GM23248 (cell line): ENCODE data around the gene TMPRSS11A. TPM values are rescaled to one million over a fixed set of nuclear protein-coding genes. Genes with fewer than 3 reads are reported as not detected.

Experiments
- DNase-seq: peaks from one replicate; pipeline ENCODE4 v3.0.0-alpha.2; 2015
- H2AFZ ChIP-seq: fragments of 200-600 bp; sonication (generic); 2 replicates; pipeline ENCODE4 v1.6.1; 2016; ENCODE audit warnings: antibody characterized with exemption
- H3F3A ChIP-seq: fragments of 200-600 bp; sonication (generic); 2 replicates; pipeline ENCODE4 v1.6.1; 2016; ENCODE audit warnings: mild to moderate bottlenecking, antibody characterized with exemption, mixed run types; ENCODE audit not compliant: insufficient read depth
- H3K27ac ChIP-seq: fragments of 200-600 bp; sonication (generic); 2 replicates; pipeline ENCODE4 v1.5.1; 2016; ENCODE audit warnings: mild to moderate bottlenecking
- H3K27me3 ChIP-seq: fragments of 200-600 bp; sonication (generic); replicated peaks from 2 replicates; pipeline ENCODE4 v1.6.1; 2016; ENCODE audit warnings: mild to moderate bottlenecking; ENCODE audit not compliant: insufficient read depth
- H3K36me3 ChIP-seq: fragments of 200-600 bp; sonication (generic); 2 replicates; pipeline ENCODE4 v1.6.1; 2016; ENCODE audit warnings: low read depth, mild to moderate bottlenecking
- H3K4me1 ChIP-seq: fragments of 200-600 bp; sonication (generic); 2 replicates; pipeline ENCODE4 v1.6.1; 2016; ENCODE audit warnings: mild to moderate bottlenecking; ENCODE audit not compliant: insufficient read depth
- H3K4me2 ChIP-seq: fragments of 200-600 bp; sonication (generic); one replicate; pipeline ENCODE4 v1.6.1; 2016; ENCODE audit warnings: mild to moderate bottlenecking; ENCODE audit not compliant: unreplicated experiment
- H3K4me3 ChIP-seq: fragments of 200-600 bp; sonication (generic); 2 replicates; pipeline ENCODE4 v1.5.1; 2016; ENCODE audit warnings: mild to moderate bottlenecking
- H3K79me2 ChIP-seq: fragments of 200-600 bp; sonication (generic); 2 replicates; pipeline ENCODE4 v1.6.1; 2016; ENCODE audit warnings: mild to moderate bottlenecking; ENCODE audit not compliant: insufficient read depth
- H3K9ac ChIP-seq: fragments of 200-600 bp; sonication (generic); 2 replicates; pipeline ENCODE4 v1.6.1; 2016; ENCODE audit warnings: mild to moderate bottlenecking
- H3K9me2 ChIP-seq: fragments of 200-600 bp; sonication (generic); 2 replicates; pipeline ENCODE4 v1.6.1; 2016; ENCODE audit warnings: mixed run types, mild to moderate bottlenecking, moderate library complexity; ENCODE audit not compliant: insufficient read depth
- H3K9me3 ChIP-seq: fragments of 200-600 bp; sonication (generic); one replicate; pipeline ENCODE4 v1.6.1; 2017; ENCODE audit warnings: low read depth
- H4K20me1 ChIP-seq: fragments of 200-600 bp; sonication (generic); 2 replicates; pipeline ENCODE4 v1.6.0; 2016; ENCODE audit not compliant: insufficient read depth
- EZH2 ChIP-seq: fragments of 200-600 bp; sonication (generic); IDR thresholded peaks from 2 replicates; pipeline ENCODE4 v1.6.1; 2018; ENCODE audit warnings: antibody characterized with exemption, mild to moderate bottlenecking; ENCODE audit not compliant: insufficient read depth, poor library complexity, severe bottlenecking
- EZH2phosphoT487 ChIP-seq: fragments of 200-600 bp; sonication (generic); IDR thresholded peaks from 2 replicates; pipeline ENCODE4 v1.6.1; 2018; ENCODE audit warnings: antibody characterized with exemption, moderate library complexity, mild to moderate bottlenecking, low read depth; ENCODE audit not compliant: insufficient read depth
- WGBS, 2 experiments: methylation state at CpG; one replicate each; pipeline ENCODE4 v1.1.6; 2015 to 2017; ENCODE audit warnings: low lambda C conversion rate in 2 of 2, low coverage in 1 of 2; ENCODE audit errors: missing lambda C conversion rate in 2 of 2; 5-methylcytosine and 5-hydroxymethylcytosine counted together
- in situ Hi-C: fragments of 300-500 bp; cut with MboI; formaldehyde crosslinking; loops from 2 replicates; pipeline ENCODE4 v1.15.0; 2020
- polyA plus RNA-seq: library from polyadenylated mRNA; unstranded; fragments of >200 nt; fragmentation: Nextera tagmentation; extraction: Ambion mirVana; gene quantifications from 2 replicates; pipeline ENCODE4 v1.2.1, GENCODE V29; 2016
- total RNA-seq: library from RNA; depleted of rRNA; stranded (reverse); fragments of >200 nt; shearing (Covaris generic); gene quantifications from 2 replicates; pipeline ENCODE4 v1.2.3, GENCODE V29; 2014

The TMPRSS11A gene
- total and polyA plus RNA-seq, 2 experiments from 2014 or later, result not detected

DNA sequence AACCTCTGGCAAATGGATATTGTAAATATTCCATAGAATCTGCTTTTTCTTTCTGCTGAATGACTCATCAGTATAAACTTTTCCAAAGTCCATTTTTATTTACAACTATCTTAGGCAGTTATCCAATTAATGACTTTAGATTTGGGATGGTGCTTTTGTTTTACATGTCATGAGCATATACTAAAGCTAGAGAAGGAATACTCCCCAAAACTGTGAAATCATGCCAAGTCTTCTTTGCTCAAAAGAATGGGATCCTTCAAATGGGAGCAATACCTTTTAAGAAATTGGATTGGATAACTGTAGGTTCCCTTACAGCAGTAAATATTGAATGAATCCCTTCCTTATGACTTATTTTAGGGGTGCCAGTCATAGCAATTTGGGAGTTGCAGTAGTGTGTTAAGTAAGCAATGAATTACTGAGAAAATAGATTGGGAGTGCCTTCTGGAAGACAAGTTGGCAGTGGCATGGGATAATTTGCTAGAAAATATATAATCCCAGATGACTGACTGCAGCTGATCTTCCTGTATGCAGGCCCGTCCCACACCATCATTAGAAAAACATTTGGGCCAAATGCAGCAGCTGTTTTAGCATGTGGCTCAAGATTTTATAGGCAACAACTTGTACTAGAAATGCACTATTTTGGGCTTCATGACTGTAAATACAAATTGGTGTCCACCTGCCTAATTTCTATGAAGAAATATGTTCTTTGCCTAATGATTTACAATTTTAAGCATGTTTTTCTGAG, 82.3 kb downstream of the TMPRSS11A start:
- Histone ChIP-seq H3K79me2 (no peaks in the 10 kb centered on the region), H3K27ac (no peak overlapping the region), H3K4me2 (no peak overlapping the region), H3K36me3 (no peaks in the 10 kb centered on the region), H3K27me3 (no peaks in the 10 kb centered on the region), H4K20me1 (no peaks in the 10 kb centered on the region), H3K9me3 (no peaks in the 10 kb centered on the region), H3K9me2 (no peaks in the 10 kb centered on the region), H3K4me3 (no peak overlapping the region), H3K9ac (no peak overlapping the region), H3K4me1 (peaks cover 13% of the 10 kb centered on the region), H2AFZ (no peak overlapping the region), H3F3A (peaks cover 5% of the 10 kb centered on the region)
- 23 to 37% methylated on average over 1 of the region's 1 CpG for WGBS, 2 experiments
- DNase-seq, result no peak
- TF ChIP-seq EZH2, result no peak
- in situ Hi-C loops, result loop anchor here (25.0 kb wide), 1 partner anchor 481 kb away; the partner anchor contains the start of gene YTHDC1

DNA sequence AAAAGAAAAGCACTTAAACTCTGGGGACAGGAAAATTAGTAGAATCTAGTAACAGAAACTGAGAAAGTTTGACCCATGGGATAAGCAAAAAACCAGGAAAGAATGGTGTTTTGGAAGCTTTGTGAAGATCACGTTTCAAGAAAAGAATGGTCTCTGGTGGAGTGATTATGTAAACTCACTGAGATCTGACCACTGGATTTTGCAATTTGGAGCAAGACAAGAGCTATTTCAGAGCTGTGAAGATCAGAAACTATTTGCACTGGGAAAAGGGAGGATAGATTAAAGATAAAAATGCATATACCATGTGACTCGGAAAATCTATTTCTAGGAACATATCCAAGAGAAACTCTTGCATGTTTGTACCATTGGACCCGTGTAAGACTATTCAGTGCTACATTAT, 83.8 kb downstream of the TMPRSS11A start:
- no peaks in the 10 kb centered on the region for H3K79me2 ChIP-seq
- no peak overlapping the region for H2AFZ ChIP-seq
- H3K9me3 ChIP-seq, result no peaks in the 10 kb centered on the region
- H3K27me3 ChIP-seq, result no peaks in the 10 kb centered on the region
- no peaks in the 10 kb centered on the region for H4K20me1 ChIP-seq
- TF ChIP-seq EZH2 (no peak), EZH2phosphoT487 (no peak)
- H3K4me1 ChIP-seq, result peaks cover 1% of the 10 kb centered on the region; the same call in 1 of the 2 replicates
- WGBS, 2 experiments, result 90 to 92% methylated on average over 3 of the region's 3 CpGs
- H3K4me2 ChIP-seq, result no peak overlapping the region
- DNase-seq, result no peak
- no peaks in the 10 kb centered on the region for H3K36me3 ChIP-seq
- in situ Hi-C loops, result loop anchor here (10.0 to 25.0 kb wide), 2 partner anchors 285 to 483 kb away; partner anchors contain the start of gene YTHDC1
- H3F3A ChIP-seq, result no peaks in the 10 kb centered on the region
- H3K27ac ChIP-seq, result no peak overlapping the region
- H3K4me3 ChIP-seq, result no peak overlapping the region
- H3K9me2 ChIP-seq, result no peaks in the 10 kb centered on the region
- H3K9ac ChIP-seq, result no peak overlapping the region

DNA sequence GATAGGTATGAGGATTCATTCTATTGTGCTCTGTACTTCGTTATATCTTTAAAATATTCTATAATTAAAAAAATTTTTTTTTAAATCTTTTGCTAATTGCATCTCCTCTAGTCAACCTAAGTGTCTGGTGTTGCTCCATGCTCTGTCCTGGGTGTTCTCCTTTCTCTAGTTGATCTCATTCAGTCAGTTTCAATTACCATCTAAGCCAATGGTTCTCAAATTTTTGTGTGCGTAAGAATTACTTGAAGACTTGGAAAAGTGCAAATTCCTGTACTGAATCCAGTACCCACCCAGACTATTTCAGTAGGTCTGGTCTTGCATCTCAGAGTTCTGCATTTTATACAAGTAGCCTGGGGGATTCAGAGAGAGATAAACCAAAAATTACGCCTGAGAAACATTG, 86.2 kb downstream of the TMPRSS11A start:
- 94 to 96% methylated on average over 3 of the region's 3 CpGs for WGBS, 2 experiments
- H3K4me1 ChIP-seq, result peaks cover 9% of the 10 kb centered on the region; the same call in 1 of the 2 replicates
- no peak overlapping the region for H3K9ac ChIP-seq
- H3K36me3 ChIP-seq, result no peaks in the 10 kb centered on the region
- no peaks in the 10 kb centered on the region for H3K9me3 ChIP-seq
- no peaks in the 10 kb centered on the region for H3K27me3 ChIP-seq
- no peaks in the 10 kb centered on the region for H3K9me2 ChIP-seq
- H3K79me2 ChIP-seq, result no peaks in the 10 kb centered on the region
- TF ChIP-seq EZH2 (no peak), EZH2phosphoT487 (no peak)
- no peaks in the 10 kb centered on the region for H4K20me1 ChIP-seq
- H3K4me3 ChIP-seq, result no peak overlapping the region
- no peak for DNase-seq
- in situ Hi-C loops, result loop anchor here (10.0 to 25.0 kb wide), 2 partner anchors 288 to 485 kb away; partner anchors contain the start of gene YTHDC1
- H2AFZ ChIP-seq, result no peak overlapping the region
- no peaks in the 10 kb centered on the region for H3F3A ChIP-seq
- no peak overlapping the region for H3K27ac ChIP-seq
- H3K4me2 ChIP-seq, result no peak overlapping the region

DNA sequence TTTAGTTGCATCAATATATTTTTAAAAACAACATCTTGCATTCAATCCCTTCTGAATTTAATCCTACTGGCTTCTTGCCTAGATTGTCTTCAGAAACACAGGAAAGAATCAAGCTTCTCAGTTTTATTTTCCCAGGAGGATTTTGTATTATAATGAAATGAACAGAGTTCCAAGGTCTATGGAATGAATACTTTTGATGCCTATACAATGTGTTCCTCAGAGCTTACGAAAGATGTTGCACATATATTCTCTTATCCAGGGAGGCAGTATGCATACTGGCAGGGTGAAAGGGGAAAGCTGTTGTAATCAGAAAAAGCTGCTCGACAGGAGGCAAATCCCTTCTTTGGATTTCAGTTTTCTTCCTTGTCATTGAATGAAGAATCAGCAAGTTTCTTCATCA, 88.3 kb downstream of the TMPRSS11A start:
- no peak for DNase-seq
- Histone ChIP-seq H3K9ac (no peak overlapping the region), H3K9me2 (no peaks in the 10 kb centered on the region), H3K27ac (no peak overlapping the region), H3K9me3 (no peaks in the 10 kb centered on the region), H3K4me2 (no peak overlapping the region), H2AFZ (peak overlapping the region; percentile 27), H3K4me1 (peaks cover 9% of the 10 kb centered on the region; the same call in 1 of the 2 replicates), H3K4me3 (no peak overlapping the region), H4K20me1 (no peaks in the 10 kb centered on the region), H3K79me2 (no peaks in the 10 kb centered on the region), H3K36me3 (no peaks in the 10 kb centered on the region), H3F3A (no peaks in the 10 kb centered on the region), H3K27me3 (no peaks in the 10 kb centered on the region)
- in situ Hi-C loops, result loop anchor here (10.0 to 25.0 kb wide), 2 partner anchors 290 to 487 kb away; partner anchors contain the start of gene YTHDC1
- TF ChIP-seq EZH2phosphoT487 (no peak), EZH2 (no peak)
- 35 to 40% methylated on average over 2 of the region's 2 CpGs for WGBS, 2 experiments
